ENCODE results near the gene CCDC54. TPM values are rescaled to one million over a fixed set of nuclear protein-coding genes. Genes with fewer than 3 reads are reported as not detected.
A peak's percentile ranks its signal among the peaks of the same experiment; 100 is the strongest.
"Not testable (repeated sequence)": the region's sequence is repeated elsewhere in the genome, so short reads cannot be mapped to it uniquely, and the experiment has no call there.

The CCDC54 gene
- total RNA-seq: not detected in 2 replicates

- H3K4me3 Mint-ChIP-seq: no peak within 1 kb of the TSS
- no peak for DNase-seq
- no peak within 1 kb of the TSS for H3K27ac Mint-ChIP-seq
- no peaks in the 10 kb centered on the region for H3K9me3 Mint-ChIP-seq
- H3K27me3 Mint-ChIP-seq: peaks cover 23% of the 10 kb centered on the region
- intact Hi-C loops (cut with micrococcal nuclease): no loop called here
- no peaks in the 10 kb centered on the region for H3K36me3 Mint-ChIP-seq (ENCODE audit: low read depth)
- H3K4me1 Mint-ChIP-seq: no peaks in the 10 kb centered on the region
Observed at GRCh38 chr3:107377151-107377550, at the start of gene CCDC54. CCDC54 (plus strand) TSS chr3:107377439; CDS start chr3:107377588, 149 bp downstream.

GRCh38 chr3:107328069-107328468, 49.2 kb upstream of the CCDC54 start:
- H3K4me1 Mint-ChIP-seq: no peaks in the 10 kb centered on the region
- H3K27ac Mint-ChIP-seq: no peak overlapping the region
- H3K9me3 Mint-ChIP-seq: no peaks in the 10 kb centered on the region
- no peaks in the 10 kb centered on the region for H3K36me3 Mint-ChIP-seq (ENCODE audit: low read depth)
- H3K4me3 Mint-ChIP-seq: no peak overlapping the region
- no peaks in the 10 kb centered on the region for H3K27me3 Mint-ChIP-seq
- intact Hi-C loops (cut with micrococcal nuclease): no loop called here
- DNase-seq: no peak

- intact Hi-C loops (cut with micrococcal nuclease): no loop called here
- no peak overlapping the region for H3K27ac Mint-ChIP-seq
Observed at GRCh38 chr3:107329088-107329487, 48.2 kb upstream of the CCDC54 start.

GRCh38 chr3:107339690-107340089, 37.5 kb upstream of the CCDC54 start:
- H3K4me1 Mint-ChIP-seq; intact Hi-C loops (cut with micrococcal nuclease); DNase-seq; H3K27me3 Mint-ChIP-seq; H3K9me3 Mint-ChIP-seq; H3K27ac Mint-ChIP-seq; H3K36me3 Mint-ChIP-seq (ENCODE audit: low read depth); H3K4me3 Mint-ChIP-seq: not testable (repeated sequence)

More at GRCh38 chr3:107329088-107329487, 48.2 kb upstream of the CCDC54 start:
- DNase-seq: no peak
- H3K4me3 Mint-ChIP-seq: no peak overlapping the region
- H3K4me1 Mint-ChIP-seq: no peaks in the 10 kb centered on the region
- no peaks in the 10 kb centered on the region for H3K27me3 Mint-ChIP-seq
- H3K36me3 Mint-ChIP-seq (ENCODE audit: low read depth): no peaks in the 10 kb centered on the region
- no peaks in the 10 kb centered on the region for H3K9me3 Mint-ChIP-seq

GRCh38 chr3:107344722-107345121, 32.5 kb upstream of the CCDC54 start:
- H3K4me3 Mint-ChIP-seq: no peak overlapping the region
- intact Hi-C loops (cut with micrococcal nuclease): no loop called here

GRCh38 chr3:107345822-107346405, 31.3 kb upstream of the CCDC54 start:
- H3K27ac Mint-ChIP-seq: no peak overlapping the region
- intact Hi-C loops (cut with micrococcal nuclease): no loop called here
- no peak overlapping the region for H3K4me3 Mint-ChIP-seq
- peaks cover 4% of the 10 kb centered on the region for H3K27me3 Mint-ChIP-seq
- no peaks in the 10 kb centered on the region for H3K36me3 Mint-ChIP-seq (ENCODE audit: low read depth)
- no peak for DNase-seq
- no peaks in the 10 kb centered on the region for H3K4me1 Mint-ChIP-seq
- no peaks in the 10 kb centered on the region for H3K9me3 Mint-ChIP-seq

More at GRCh38 chr3:107344722-107345121, 32.5 kb upstream of the CCDC54 start:
- peaks cover 4% of the 10 kb centered on the region for H3K27me3 Mint-ChIP-seq
- no peaks in the 10 kb centered on the region for H3K4me1 Mint-ChIP-seq
- no peaks in the 10 kb centered on the region for H3K9me3 Mint-ChIP-seq
- H3K36me3 Mint-ChIP-seq (ENCODE audit: low read depth): no peaks in the 10 kb centered on the region
- no peak overlapping the region for H3K27ac Mint-ChIP-seq
- DNase-seq: no peak

- intact Hi-C loops (cut with micrococcal nuclease): no loop called here
- no peaks in the 10 kb centered on the region for H3K9me3 Mint-ChIP-seq
- H3K4me1 Mint-ChIP-seq: no peaks in the 10 kb centered on the region
- peaks cover 4% of the 10 kb centered on the region for H3K27me3 Mint-ChIP-seq
- DNase-seq: no peak
- H3K36me3 Mint-ChIP-seq (ENCODE audit: low read depth): no peaks in the 10 kb centered on the region
- H3K4me3 Mint-ChIP-seq: no peak overlapping the region
- no peak overlapping the region for H3K27ac Mint-ChIP-seq
Observed at GRCh38 chr3:107346564-107346963, 30.7 kb upstream of the CCDC54 start.

- DNase-seq: no peak
- intact Hi-C loops (cut with micrococcal nuclease): no loop called here
- Mint-ChIP-seq H3K36me3 (ENCODE audit: low read depth) (no peaks in the 10 kb centered on the region), H3K4me1 (no peaks in the 10 kb centered on the region), H3K9me3 (no peaks in the 10 kb centered on the region), H3K4me3 (no peak overlapping the region), H3K27ac (no peak overlapping the region), H3K27me3 (peaks cover 4% of the 10 kb centered on the region)
Observed at GRCh38 chr3:107347751-107348150, 29.5 kb upstream of the CCDC54 start.

- intact Hi-C loops (cut with micrococcal nuclease): no loop called here
- Mint-ChIP-seq H3K36me3 (ENCODE audit: low read depth) (no peaks in the 10 kb centered on the region), H3K27me3 (no peaks in the 10 kb centered on the region), H3K4me1 (no peaks in the 10 kb centered on the region), H3K4me3 (no peak overlapping the region), H3K27ac (no peak overlapping the region), H3K9me3 (no peaks in the 10 kb centered on the region)
- DNase-seq: no peak
Observed at GRCh38 chr3:107356706-107357105, 20.5 kb upstream of the CCDC54 start.

- H3K36me3 Mint-ChIP-seq (ENCODE audit: low read depth): no peaks in the 10 kb centered on the region
- H3K4me3 Mint-ChIP-seq: no peak overlapping the region
Observed at GRCh38 chr3:107361633-107362032, 15.6 kb upstream of the CCDC54 start.

GRCh38 chr3:107365051-107365450, 12.2 kb upstream of the CCDC54 start:
- H3K9me3 Mint-ChIP-seq: peaks cover 4% of the 10 kb centered on the region
- peaks cover 2% of the 10 kb centered on the region for H3K4me1 Mint-ChIP-seq
- no peaks in the 10 kb centered on the region for H3K36me3 Mint-ChIP-seq (ENCODE audit: low read depth)
- intact Hi-C loops (cut with micrococcal nuclease): no loop called here
- no peak overlapping the region for H3K4me3 Mint-ChIP-seq
- DNase-seq: no peak
- H3K27me3 Mint-ChIP-seq: no peaks in the 10 kb centered on the region
- H3K27ac Mint-ChIP-seq: no peak overlapping the region

More at GRCh38 chr3:107361633-107362032, 15.6 kb upstream of the CCDC54 start:
- no peak for DNase-seq
- Mint-ChIP-seq H3K27ac (no peak overlapping the region), H3K9me3 (peaks cover 4% of the 10 kb centered on the region), H3K27me3 (no peaks in the 10 kb centered on the region), H3K4me1 (no peaks in the 10 kb centered on the region)
- intact Hi-C loops (cut with micrococcal nuclease): no loop called here

GRCh38 chr3:107366766-107367165, 10.5 kb upstream of the CCDC54 start:
- DNase-seq: no peak
- Mint-ChIP-seq H3K4me1 (peaks cover 2% of the 10 kb centered on the region), H3K9me3 (peaks cover 4% of the 10 kb centered on the region), H3K4me3 (no peak overlapping the region), H3K27ac (no peak overlapping the region), H3K36me3 (ENCODE audit: low read depth) (no peaks in the 10 kb centered on the region), H3K27me3 (peaks cover 7% of the 10 kb centered on the region)
- intact Hi-C loops (cut with micrococcal nuclease): no loop called here

GRCh38 chr3:107367353-107367752, 9.9 kb upstream of the CCDC54 start:
- Mint-ChIP-seq H3K4me3 (peak overlapping the region; percentile 12), H3K9me3 (peaks cover 4% of the 10 kb centered on the region), H3K27ac (no peak overlapping the region), H3K27me3 (peaks cover 8% of the 10 kb centered on the region), H3K4me1 (peaks cover 2% of the 10 kb centered on the region), H3K36me3 (ENCODE audit: low read depth) (no peaks in the 10 kb centered on the region)
- DNase-seq: no peak
- intact Hi-C loops (cut with micrococcal nuclease): no loop called here

GRCh38 chr3:107368654-107369398, 8.4 kb upstream of the CCDC54 start:
- Mint-ChIP-seq H3K27ac (no peak overlapping the region), H3K36me3 (ENCODE audit: low read depth) (no peaks in the 10 kb centered on the region), H3K4me1 (peaks cover 2% of the 10 kb centered on the region), H3K27me3 (peaks cover 10% of the 10 kb centered on the region), H3K9me3 (peaks cover 4% of the 10 kb centered on the region), H3K4me3 (no peak overlapping the region)
- no peak for DNase-seq
- intact Hi-C loops (cut with micrococcal nuclease): no loop called here

All from activated CD4-positive, alpha-beta T cell treated with anti-CD3 and anti-CD28 coated beads, Interleukin-2, amount 10 ng/mL, durations not matched to agents 24 days and 14 days (primary cell).